HG03064 (cell line): ENCODE measurements around the gene KCNK1.

Source experiments
- ATAC-seq: cut with Tn5 transposase; IDR thresholded peaks from one replicate; pipeline ENCODE4 v1.9.1; 2021; ENCODE audit warnings: low read depth; ENCODE audit not compliant: unreplicated experiment

KCNK1 gene

GRCh38 chr1:233613252-233614172 lies at the start of gene KCNK1:
KCNK1 (plus strand) TSS chr1:233614106; CDS start chr1:233614172, 66 bp downstream.
- no peak for ATAC-seq

GRCh38 chr1:233565313-233565712 lies 48.6 kb upstream of the KCNK1 start:
- no peak for ATAC-seq

- ATAC-seq: no peak
Measured at GRCh38 chr1:233566886-233567285, 47.0 kb upstream of the KCNK1 start.

GRCh38 chr1:233569636-233570035 lies 44.3 kb upstream of the KCNK1 start:
- no peak for ATAC-seq

DNA sequence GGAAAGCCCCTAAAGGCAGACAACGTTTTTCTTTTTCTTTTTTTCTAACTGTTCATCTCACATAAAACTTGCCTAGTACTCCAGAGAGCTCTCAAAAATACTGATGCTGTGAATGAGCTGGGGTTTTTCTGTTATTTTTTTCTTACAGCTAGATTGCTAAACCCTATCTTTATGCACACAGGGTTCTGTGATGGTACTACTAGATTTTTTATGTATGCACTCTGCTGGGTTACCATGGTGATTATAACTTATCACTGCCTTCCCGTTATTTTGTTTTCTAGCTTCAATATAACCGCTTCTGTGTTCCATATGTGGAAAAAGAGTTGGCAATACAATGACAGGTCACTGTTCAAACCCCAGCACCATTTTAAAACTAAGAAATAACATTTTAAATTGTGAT lies 43.7 kb upstream of the KCNK1 start:
- ATAC-seq: no peak

GRCh38 chr1:233570706-233571105 lies 43.2 kb upstream of the KCNK1 start:
- no peak for ATAC-seq

GRCh38 chr1:233572896-233573295 lies 41.0 kb upstream of the KCNK1 start:
- ATAC-seq: no peak

GRCh38 chr1:233575450-233575849 lies 38.5 kb upstream of the KCNK1 start:
- ATAC-seq: no peak

GRCh38 chr1:233582439-233582838 lies 31.5 kb upstream of the KCNK1 start:
- no peak for ATAC-seq

- ATAC-seq: no peak
Measured at GRCh38 chr1:233584376-233584775, 29.5 kb upstream of the KCNK1 start.

DNA sequence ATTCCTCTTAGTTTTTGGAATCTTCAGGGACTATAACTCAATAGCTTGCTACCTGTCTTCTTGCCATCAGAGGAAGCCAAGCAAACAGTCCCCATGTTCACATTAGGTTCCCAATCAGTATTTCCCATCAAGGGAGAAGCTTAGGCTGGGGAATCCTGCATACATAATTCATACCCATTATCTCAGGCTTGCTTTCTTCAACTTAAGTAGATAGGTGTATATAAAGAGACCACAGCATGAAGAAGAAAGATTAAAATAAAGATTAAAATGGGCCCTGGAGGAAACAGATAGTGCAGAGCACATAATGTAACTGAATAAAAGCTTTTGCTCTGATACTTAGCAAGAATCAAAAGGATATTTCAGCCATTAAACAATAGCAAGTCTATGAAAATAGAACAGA lies 29.0 kb upstream of the KCNK1 start:
- no peak for ATAC-seq

DNA sequence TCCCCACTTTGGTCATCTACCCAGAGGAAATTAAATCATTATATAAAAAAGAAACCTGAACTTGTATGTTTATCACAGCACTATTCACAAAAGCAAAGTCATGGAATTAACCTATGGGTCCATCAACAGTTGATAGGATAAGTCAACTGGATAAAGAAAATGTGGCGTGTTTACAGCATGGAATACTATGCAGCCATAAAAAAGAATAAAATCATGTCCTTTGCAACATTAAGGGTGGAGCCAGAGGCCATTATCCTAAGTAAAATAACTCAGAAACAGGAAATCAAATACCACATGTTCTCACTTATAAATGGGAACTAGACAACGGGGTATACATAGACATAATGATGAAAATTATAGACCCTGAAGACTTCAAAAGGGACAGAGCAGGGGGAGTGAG lies 27.6 kb upstream of the KCNK1 start:
- ATAC-seq: no peak

GRCh38 chr1:233587196-233587595 lies 26.7 kb upstream of the KCNK1 start:
- ATAC-seq: no peak

DNA sequence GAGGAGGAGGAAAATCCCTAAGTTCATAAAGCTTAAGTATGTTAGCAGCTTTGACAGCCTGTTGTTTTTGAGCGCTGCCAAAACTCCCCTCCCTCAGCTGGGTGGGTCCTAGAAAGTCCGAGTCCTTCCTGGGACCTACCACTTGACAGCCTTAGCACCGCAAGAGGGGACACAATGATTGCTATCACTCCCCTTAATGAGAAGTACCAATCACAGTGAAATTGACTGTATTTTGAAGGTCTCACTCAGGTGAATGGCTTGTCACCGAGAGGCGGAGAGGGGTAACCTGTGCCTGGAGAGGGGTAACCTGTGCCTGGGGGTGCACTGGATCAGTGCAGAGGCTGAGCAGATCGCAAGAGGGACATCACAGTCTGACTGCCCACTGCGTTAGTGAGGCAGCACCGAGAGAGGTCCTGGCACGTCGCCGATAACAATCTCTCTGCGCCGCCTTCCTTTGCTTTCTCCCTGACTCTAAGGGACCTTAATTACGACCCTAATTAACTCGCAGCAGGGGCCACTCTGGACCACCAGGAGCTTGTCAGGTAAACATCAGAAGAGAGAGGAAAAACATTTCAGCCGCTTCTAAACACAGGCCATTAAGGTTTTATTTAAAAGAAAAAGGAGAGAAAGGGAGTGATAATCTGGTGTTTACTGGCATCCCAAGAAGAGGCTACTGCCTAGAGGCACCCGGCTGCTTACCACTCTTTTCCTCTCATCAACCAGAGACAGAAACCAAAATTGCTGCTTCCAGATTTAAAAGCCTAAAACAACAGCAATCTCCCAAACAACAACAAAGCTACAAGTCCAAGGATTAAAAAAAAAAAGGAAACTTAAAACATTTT lies 25.7 kb upstream of the KCNK1 start:
- no peak for ATAC-seq

DNA sequence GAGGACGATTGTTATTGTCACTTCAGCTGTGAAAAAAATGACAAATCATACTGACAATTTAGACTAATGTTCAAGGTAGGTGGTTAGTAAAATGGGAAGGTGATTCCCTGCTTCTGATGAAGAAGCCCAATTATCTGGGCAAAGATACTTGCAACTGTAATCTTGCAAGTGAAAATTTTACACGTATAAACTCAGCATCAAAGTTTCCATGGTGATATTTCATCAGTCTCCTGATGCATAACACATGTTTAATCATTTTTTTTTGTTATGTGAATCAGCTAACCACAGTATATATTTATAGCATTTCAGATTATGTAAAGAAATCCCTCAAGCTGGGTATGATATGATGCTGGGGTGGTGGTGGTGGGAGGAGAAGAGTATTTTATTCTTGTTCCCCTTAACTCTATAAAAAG lies 16.4 kb upstream of the KCNK1 start:
- no peak for ATAC-seq

DNA sequence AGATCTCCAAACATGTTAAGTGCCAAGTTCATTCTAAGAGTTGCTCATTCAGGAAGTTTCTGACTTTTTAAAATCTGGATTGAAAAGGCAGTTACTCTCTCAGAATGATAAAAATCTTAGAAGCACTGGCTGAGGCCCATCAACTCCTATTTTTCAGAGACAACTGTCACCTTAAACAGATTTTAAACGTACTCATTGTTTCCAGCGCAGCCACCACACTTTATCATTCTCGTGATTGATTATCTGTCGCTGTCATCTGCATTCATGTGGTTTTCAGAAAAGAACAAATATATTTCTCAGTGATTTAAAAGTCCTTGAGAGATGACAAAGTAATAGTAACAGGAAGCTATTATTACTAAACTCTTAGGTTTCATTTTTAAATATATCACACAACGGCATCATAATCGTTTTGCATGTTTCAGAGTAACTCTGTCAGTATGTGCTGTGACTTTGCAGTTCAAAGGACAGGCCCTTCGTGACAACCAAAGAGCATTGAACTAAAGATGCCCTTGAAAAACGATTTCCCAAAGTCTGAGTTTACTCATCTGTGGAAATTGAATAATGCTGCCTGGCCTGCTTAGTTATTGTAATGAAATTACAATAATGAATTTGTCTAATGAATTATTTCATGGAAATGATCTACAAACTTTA lies 14.9 kb upstream of the KCNK1 start:
- peak; percentile 82 for ATAC-seq

- peak; percentile 55 for ATAC-seq
Measured at GRCh38 chr1:233599542-233600073, 14.3 kb upstream of the KCNK1 start.

GRCh38 chr1:233600488-233600887 lies 13.4 kb upstream of the KCNK1 start:
- no peak for ATAC-seq

DNA sequence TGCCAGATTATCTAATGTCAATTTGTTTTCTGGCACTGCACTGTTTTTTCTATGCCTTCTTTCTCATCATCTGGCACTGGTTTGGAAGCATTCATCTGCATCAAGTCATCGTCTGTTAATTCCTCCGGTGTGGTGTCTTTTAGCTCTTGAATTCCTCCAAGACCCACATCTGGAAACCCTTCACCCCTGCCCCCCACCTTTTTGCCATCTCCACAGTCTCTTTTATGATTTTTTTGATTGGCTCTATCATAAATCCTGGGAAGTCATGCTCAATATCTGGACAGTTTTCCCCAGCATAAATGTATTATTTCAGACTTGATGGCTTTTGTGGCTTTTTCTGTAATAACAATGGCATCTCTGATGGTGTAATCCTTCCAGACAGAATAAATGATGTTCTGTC lies 10.4 kb upstream of the KCNK1 start:
- no peak for ATAC-seq

GRCh38 chr1:233605205-233605604 lies 8.7 kb upstream of the KCNK1 start:
- no peak for ATAC-seq

GRCh38 chr1:233606813-233607212 lies 7.1 kb upstream of the KCNK1 start:
- no peak for ATAC-seq
